K562 (cell line): Measurements from ENCODE around the gene TFF1. TPM values are rescaled to one million over a fixed set of nuclear protein-coding genes. Genes with fewer than 3 reads are reported as not detected.

Source experiments
- ATAC-seq: fragments of 200-7000 bp; cut with Tn5 transposase; 3 replicates; pipeline ENCODE4 v1.9.1; 2020; ENCODE audit warnings: moderate library complexity
- BruUV-seq: library from RNA; stranded (reverse); fragments of 400-500 nt; replicated peaks from 2 replicates; lab custom pipeline; 2021; lab: Mats Ljungman, UMichigan
- CTCF ChIA-PET: fragments of 300-600 bp; formaldehyde crosslinking; extraction: SDS; loops from one replicate; lab custom pipeline; 2021; ENCODE audit warnings: low intra/inter-chr PET ratio; lab: Yijun Ruan, JAX
- POLR2A ChIA-PET: fragments of 300-600, 350-650 bp; sonication (Branson Sonifier 250); formaldehyde crosslinking; extraction: SDS; loops from one replicate; lab custom pipeline; 2021; ENCODE audit warnings: antibody characterized with exemption, inconsistent platforms; lab: Yijun Ruan, JAX
- DNase-seq, 4 experiments: peaks; one replicate each; pipeline versions ENCODE4 v3.0.0 to v3.0.0-alpha.2; 2011 to 2018; ENCODE audit warnings: low spot score in 3 of 4, mixed read lengths in 3 of 4; ENCODE audit errors: extremely low read depth in 1 of 4
- FAIRE-seq: peaks from 2 replicates; lab custom pipeline; 2011; peaks lifted over from hg19 to GRCh38; lab: Jason Lieb, UNC
- H2AFZ ChIP-seq: 2 replicates; pipeline ENCODE4 v1.6.0; 2011; ENCODE audit warnings: low read depth, low read length, control low read depth, inconsistent platforms
- H3K27ac ChIP-seq: fragments of 200-600 bp; 3 replicates; pipeline ENCODE4 v1.8.0; 2011; ENCODE audit warnings: low read depth, mild to moderate bottlenecking, control low read depth, inconsistent platforms, low read length, moderate library complexity, mixed read lengths; ENCODE audit errors: extremely low read depth
- H3K27me3 ChIP-seq, 2 experiments: fragments of 300-600 bp in 1 of 2; 2 replicates in 1 of 2; 3 replicates in 1 of 2; pipeline versions ENCODE4 v1.6.0 to v1.8.0; 2011; ENCODE audit warnings: inconsistent platforms in 2 of 2, low read length in 2 of 2, mild to moderate bottlenecking in 1 of 2, mixed read lengths in 1 of 2, moderate library complexity in 1 of 2; ENCODE audit not compliant: control insufficient read depth in 2 of 2, insufficient read depth in 2 of 2
- H3K36me3 ChIP-seq: fragments of 300-600 bp; 3 replicates; pipeline ENCODE4 v1.8.0; 2011; ENCODE audit warnings: mild to moderate bottlenecking, low read length, inconsistent platforms; ENCODE audit not compliant: control insufficient read depth, insufficient read depth
- H3K4me1 ChIP-seq, 2 experiments: fragments of 200-600 bp in 1 of 2; replicated peaks in 1 of 2; 2 replicates in 1 of 2; 3 replicates in 1 of 2; pipeline versions ENCODE4 v1.5.1 to v1.8.0; 2011; ENCODE audit warnings: inconsistent platforms in 2 of 2, low read length in 2 of 2, mild to moderate bottlenecking in 1 of 2, mixed read lengths in 1 of 2, moderate library complexity in 1 of 2; ENCODE audit not compliant: control insufficient read depth in 2 of 2, insufficient read depth in 2 of 2
- H3K4me2 ChIP-seq: 2 replicates; pipeline ENCODE4 v1.6.1; 2011; ENCODE audit warnings: low read length, control low read depth, inconsistent platforms, mixed read lengths; ENCODE audit not compliant: insufficient read depth
- H3K4me3 ChIP-seq: fragments of 200-600 bp; sonication (generic), shearing (Covaris generic); 2 replicates; pipeline ENCODE4 v1.5.1; 2016; ENCODE audit warnings: control low read depth, inconsistent platforms
- H3K79me2 ChIP-seq: fragments of 200-600 bp; 3 replicates; pipeline ENCODE4 v1.8.0; 2011; ENCODE audit warnings: low read length, inconsistent platforms; ENCODE audit not compliant: control insufficient read depth, insufficient read depth
- H3K9ac ChIP-seq, 2 experiments: 2 replicates each; pipeline versions ENCODE4 v1.6.0 to v1.6.1; 2011; ENCODE audit warnings: low read depth in 2 of 2, low read length in 2 of 2, control low read depth in 1 of 2, inconsistent platforms in 1 of 2, mild to moderate bottlenecking in 1 of 2, mixed read lengths in 1 of 2; ENCODE audit not compliant: insufficient read depth in 1 of 2
- H3K9me1 ChIP-seq: one replicate; pipeline ENCODE4 v1.6.0; 2011; ENCODE audit warnings: inconsistent platforms, mild to moderate bottlenecking, low read length, moderate library complexity; ENCODE audit not compliant: control insufficient read depth, insufficient read depth
- H3K9me3 ChIP-seq: replicated peaks from 2 replicates; pipeline ENCODE4 v1.5.1; 2011; ENCODE audit warnings: low read depth, low read length, inconsistent platforms; ENCODE audit not compliant: control insufficient read depth, insufficient read depth
- H4K20me1 ChIP-seq: replicated peaks from 2 replicates; pipeline ENCODE4 v1.6.1; 2011; ENCODE audit warnings: low read length, inconsistent platforms, mixed read lengths; ENCODE audit not compliant: control insufficient read depth, insufficient read depth
- CBFB ChIP-seq: sonication (generic); formaldehyde crosslinking; IDR thresholded peaks from 2 replicates; pipeline ENCODE4 v1.4.0; 2020; ENCODE audit warnings: mild to moderate bottlenecking, missing genetic modification reagents
- CTCFL ChIP-seq: IDR thresholded peaks from 2 replicates; pipeline ENCODE4 v1.6.1; 2011; ENCODE audit warnings: borderline replicate concordance, low read depth, mild to moderate bottlenecking, moderate library complexity, low read length; ENCODE audit not compliant: insufficient read depth, poor library complexity, severe bottlenecking
- HLTF ChIP-seq: fragments of 450-650 bp; IDR thresholded peaks from 2 replicates; pipeline ENCODE4 v1.6.1; 2016
- NRF1 ChIP-seq, 2 experiments: fragments of 450-650 bp; IDR thresholded peaks in 1 of 2; conservative IDR thresholded peaks in 1 of 2; 2 replicates each; pipeline ENCODE4 v1.6.1; 2014; ENCODE audit warnings: mild to moderate bottlenecking in 2 of 2
- PHTF2 ChIP-seq: fragments of 250-450 bp; sonication (Bioruptor Pico); IDR thresholded peaks from 2 replicates; pipeline ENCODE4 v1.5.0; 2021; ENCODE audit warnings: mild to moderate bottlenecking
- PTBP1 ChIP-seq: fragments of 200-400 bp; formaldehyde crosslinking; IDR thresholded peaks from 2 replicates; pipeline ENCODE4 v1.6.1; 2017; ENCODE audit warnings: low read depth, low read length
- SFPQ ChIP-seq: fragments of 200-400 bp; formaldehyde crosslinking; IDR thresholded peaks from 2 replicates; pipeline ENCODE4 v1.6.1; 2017; ENCODE audit warnings: mild to moderate bottlenecking, low read depth, low read length, moderate library complexity
- ZBTB17 ChIP-seq: fragments of 450-650 bp; formaldehyde crosslinking; IDR thresholded peaks from 2 replicates; pipeline ENCODE4 v1.4.0; 2020; ENCODE audit warnings: mild to moderate bottlenecking
- ZBTB26 ChIP-seq: fragments of 450-650 bp; formaldehyde crosslinking; IDR thresholded peaks from 2 replicates; pipeline ENCODE4 v1.4.0; 2022; ENCODE audit warnings: missing genetic modification characterization
- ZKSCAN8 ChIP-seq: fragments of 200-800 bp; sonication (Bioruptor generic); IDR thresholded peaks from 2 replicates; pipeline ENCODE4 v1.6.1; 2016; ENCODE audit warnings: missing genetic modification characterization, missing compliant biosample characterization
- ZNF445 ChIP-seq: fragments of 250-450 bp; sonication (Bioruptor Pico); IDR thresholded peaks from 2 replicates; pipeline ENCODE4 v1.4.0; 2020; ENCODE audit warnings: low read depth, mild to moderate bottlenecking, moderate library complexity
- ZNF57 ChIP-seq: fragments of 450-650 bp; formaldehyde crosslinking; IDR thresholded peaks from 2 replicates; pipeline ENCODE4 v1.4.0; 2020; ENCODE audit warnings: mild to moderate bottlenecking, moderate library complexity
- ZNF764 ChIP-seq: fragments of 250-450 bp; sonication (Bioruptor Pico); IDR thresholded peaks from 2 replicates; pipeline ENCODE4 v1.4.0; 2020; ENCODE audit warnings: low read depth, mild to moderate bottlenecking, moderate library complexity
- ZNF79 ChIP-seq: fragments of 250-450 bp; sonication (Bioruptor Pico); IDR thresholded peaks from 2 replicates; pipeline ENCODE4 v1.4.0; 2020; ENCODE audit warnings: low read depth, mild to moderate bottlenecking, moderate library complexity
- WGBS: fragments of 100-300 bp; shearing (Covaris generic); methylation state at CpG from one replicate; pipeline ENCODE4 v1.1.6; 2016; ENCODE audit warnings: low coverage, mixed read lengths; ENCODE audit not compliant: insufficient coverage; ENCODE audit errors: missing lambda C conversion rate; 5-methylcytosine and 5-hydroxymethylcytosine counted together
- in situ Hi-C: fragments of 300-500 bp; cut with MboI; formaldehyde crosslinking; loops from 4 replicates; pipeline ENCODE4 v1.15.0; 2018; ENCODE audit warnings: inconsistent platforms, mixed read lengths
- intact Hi-C: fragments of 100-400 bp; cut with micrococcal nuclease; formaldehyde crosslinking; loops from 2 replicates; pipeline ENCODE4 v1.14.2; 2022
- polyA plus RNA-seq, 8 experiments: library from polyadenylated mRNA; depleted of rRNA in 4 of 8; stranded (reverse) in 5 of 8; unstranded in 3 of 8; fragments of >200 nt; fragmentation: Nextera tagmentation in 2 of 8; fragmentation: Illumina TruSeq in 1 of 8; extraction: Ambion mirVana in 2 of 8; extraction: Trizol in 1 of 8; gene quantifications; 2 replicates each; pipeline versions ENCODE4 v1.2.1 to v1.2.3, GENCODE V29; 2011 to 2014; ENCODE audit warnings: inconsistent platforms in 1 of 8, missing spikeins in 1 of 8
- total RNA-seq, 7 experiments: library from RNA; depleted of rRNA in 6 of 7; stranded (reverse); fragments of >200 nt in 6 of 7; fragmentation: Illumina TruSeq in 2 of 7; extraction: Trizol in 2 of 7; gene quantifications; 2 replicates each; pipeline versions ENCODE4 v1.2.1 to v1.2.3, GENCODE V29; 2011 to 2021; ENCODE audit warnings: low replicate concordance in 1 of 7
- TF ChIP-seq, protein P1 (sequence below): fragments of 250-450 bp; sonication (Bioruptor Pico); IDR thresholded peaks from 2 replicates; pipeline ENCODE4 v1.9.0; 2021; ENCODE audit warnings: mild to moderate bottlenecking

The TFF1 gene
- total and polyA plus RNA-seq, 9 of the 15 experiments (the other 6 are each of a cell fraction or from before 2014, with no cell fraction given): 0.31 TPM; not detected in 8

- Histone ChIP-seq H3K4me3 (no peak overlapping the region), H3K79me2 (no peaks in the 10 kb centered on the region), H3K9me1 (no peaks in the 10 kb centered on the region), H3K27ac (no peak overlapping the region), H3K4me1 (peaks cover 13% of the 10 kb centered on the region in 2 experiments; a peak in 3 of 5 replicates), H3K9me3 (no peaks in the 10 kb centered on the region), H3K36me3 (no peaks in the 10 kb centered on the region), H4K20me1 (no peaks in the 10 kb centered on the region), H2AFZ (no peak overlapping the region), H3K27me3 (peaks cover 12 to 40% of the 10 kb centered on the region in 2 experiments), H3K4me2 (no peak overlapping the region), H3K9ac (no peak overlapping the region)
- ChIA-PET CTCF (no interaction called here), POLR2A (interaction anchor here (0.5 to 0.7 kb wide), 3 partner anchors 9 to 508 kb away, joined by 3 read pairs; no protein-coding TSS in a partner anchor)
- DNase-seq: no peak
- 31% methylated on average over 5 of the region's 5 CpGs for WGBS
- FAIRE-seq: no peak
- no TSS peak for BruUV-seq
- intact Hi-C loops (no loop called here), in situ Hi-C loops (no loop called here)
- TF ChIP-seq, protein P1, sequence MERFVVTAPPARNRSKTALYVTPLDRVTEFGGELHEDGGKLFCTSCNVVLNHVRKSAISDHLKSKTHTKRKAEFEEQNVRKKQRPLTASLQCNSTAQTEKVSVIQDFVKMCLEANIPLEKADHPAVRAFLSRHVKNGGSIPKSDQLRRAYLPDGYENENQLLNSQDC: no peak
- TF ChIP-seq CBFB: no peak
- TF ChIP-seq ZNF445 (CRISPR knock-in tag): no peak
- TF ChIP-seq HLTF: no peak
- TF ChIP-seq PHTF2 (CRISPR knock-in tag): no peak
- TF ChIP-seq ZNF79 (CRISPR knock-in tag): no peak
- TF ChIP-seq PTBP1: no peak
- TF ChIP-seq ZNF764: no peak
- no peak for TF ChIP-seq ZBTB26 (CRISPR knock-in tag)
- no peak for TF ChIP-seq ZKSCAN8 (CRISPR knock-in tag)
- TF ChIP-seq SFPQ: no peak
- TF ChIP-seq CTCFL: no peak
- TF ChIP-seq ZNF57: no peak
- TF ChIP-seq NRF1 (conservative IDR thresholded peaks at IDR 0.05 in 1 of 2, IDR thresholded peaks at IDR 0.05 in 1 of 2): no peak
- TF ChIP-seq ZBTB17 (CRISPR knock-in tag): no peak
- ATAC-seq: no peak
These were observed 19.3 kb upstream of the TFF1 start for GRCh38 chr21:42385619-42386018.
